GM10248 (cell line): ENCODE data around the gene FHIT.

Experiments
- CTCF ChIA-PET: fragments of 300-600 bp; sonication (Branson Sonifier 250); formaldehyde crosslinking; extraction: SDS; loops from one replicate; lab custom pipeline; 2021; ENCODE audit warnings: antibody characterized with exemption; lab: Yijun Ruan, JAX
- POLR2A ChIA-PET: fragments of 350-650 bp; sonication (Branson Sonifier 250); formaldehyde crosslinking; extraction: SDS; loops from one replicate; lab custom pipeline; 2020; ENCODE audit warnings: antibody characterized with exemption; lab: Yijun Ruan, JAX
- DNase-seq: peaks from one replicate; pipeline ENCODE4 v3.0.0; 2012; ENCODE audit errors: extremely low spot score
- TF ChIP-seq, protein P1 (sequence below): IDR thresholded peaks from 2 replicates; pipeline ENCODE4 v1.5.1; 2012; ENCODE audit warnings: mild to moderate bottlenecking, low read depth; ENCODE audit errors: extremely low read depth, missing control alignments, control extremely low read depth

Gene FHIT

DNA sequence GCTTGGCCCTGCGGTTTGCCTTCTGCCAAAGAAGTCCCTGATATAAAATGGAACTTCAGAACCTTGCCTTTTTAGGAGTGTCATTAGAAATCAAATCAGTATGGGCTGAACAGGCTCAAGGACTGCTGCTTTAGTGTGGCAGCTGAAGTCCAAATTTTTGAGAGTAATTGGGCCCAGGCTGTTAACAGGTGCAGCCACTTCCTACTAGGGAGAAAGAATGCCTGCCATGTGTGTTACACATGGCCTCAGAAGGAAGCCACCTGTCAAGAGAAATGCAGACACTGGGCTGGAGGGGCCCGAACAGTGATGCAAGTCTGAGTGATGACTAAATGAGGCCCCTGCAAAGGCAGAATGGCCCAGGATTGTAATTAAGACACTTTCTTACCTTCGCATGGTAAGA, 1414.7 kb downstream of the FHIT start:
- no peak for DNase-seq
- CTCF ChIA-PET, result interaction anchor here (1.7 kb wide), 1 partner anchor 21 kb away, joined by 5 read pairs; no protein-coding TSS in a partner anchor
- TF ChIP-seq, protein P1, sequence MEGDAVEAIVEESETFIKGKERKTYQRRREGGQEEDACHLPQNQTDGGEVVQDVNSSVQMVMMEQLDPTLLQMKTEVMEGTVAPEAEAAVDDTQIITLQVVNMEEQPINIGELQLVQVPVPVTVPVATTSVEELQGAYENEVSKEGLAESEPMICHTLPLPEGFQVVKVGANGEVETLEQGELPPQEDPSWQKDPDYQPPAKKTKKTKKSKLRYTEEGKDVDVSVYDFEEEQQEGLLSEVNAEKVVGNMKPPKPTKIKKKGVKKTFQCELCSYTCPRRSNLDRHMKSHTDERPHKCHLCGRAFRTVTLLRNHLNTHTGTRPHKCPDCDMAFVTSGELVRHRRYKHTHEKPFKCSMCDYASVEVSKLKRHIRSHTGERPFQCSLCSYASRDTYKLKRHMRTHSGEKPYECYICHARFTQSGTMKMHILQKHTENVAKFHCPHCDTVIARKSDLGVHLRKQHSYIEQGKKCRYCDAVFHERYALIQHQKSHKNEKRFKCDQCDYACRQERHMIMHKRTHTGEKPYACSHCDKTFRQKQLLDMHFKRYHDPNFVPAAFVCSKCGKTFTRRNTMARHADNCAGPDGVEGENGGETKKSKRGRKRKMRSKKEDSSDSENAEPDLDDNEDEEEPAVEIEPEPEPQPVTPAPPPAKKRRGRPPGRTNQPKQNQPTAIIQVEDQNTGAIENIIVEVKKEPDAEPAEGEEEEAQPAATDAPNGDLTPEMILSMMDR, result no peak
- POLR2A ChIA-PET, result no interaction called here

DNA sequence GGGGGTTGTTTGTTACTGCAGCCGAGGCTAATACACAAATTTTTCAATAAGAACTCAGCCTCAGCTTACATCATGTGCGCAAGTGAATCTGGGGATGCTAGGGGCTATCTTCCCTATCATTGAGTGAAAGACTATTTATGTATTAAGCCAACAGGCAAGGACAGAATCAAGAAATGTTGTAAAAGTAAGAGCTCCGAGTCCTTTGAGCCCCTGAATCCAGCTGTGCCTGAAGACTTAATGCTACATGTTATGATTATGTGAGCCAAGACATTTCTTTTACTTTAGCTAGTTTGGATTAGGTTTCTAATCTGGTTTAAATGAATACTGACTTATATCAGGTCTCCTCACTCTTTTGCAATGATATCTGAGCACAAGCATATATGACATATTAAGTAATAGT, 1418.5 kb downstream of the FHIT start:
- POLR2A ChIA-PET, result no interaction called here
- no peak for DNase-seq
- TF ChIP-seq, protein P1, result no peak
- CTCF ChIA-PET, result interaction anchor here (1.1 to 1.4 kb wide), 2 partner anchors 25 to 27 kb away, joined by 3 to 4 read pairs; no protein-coding TSS in a partner anchor

DNA sequence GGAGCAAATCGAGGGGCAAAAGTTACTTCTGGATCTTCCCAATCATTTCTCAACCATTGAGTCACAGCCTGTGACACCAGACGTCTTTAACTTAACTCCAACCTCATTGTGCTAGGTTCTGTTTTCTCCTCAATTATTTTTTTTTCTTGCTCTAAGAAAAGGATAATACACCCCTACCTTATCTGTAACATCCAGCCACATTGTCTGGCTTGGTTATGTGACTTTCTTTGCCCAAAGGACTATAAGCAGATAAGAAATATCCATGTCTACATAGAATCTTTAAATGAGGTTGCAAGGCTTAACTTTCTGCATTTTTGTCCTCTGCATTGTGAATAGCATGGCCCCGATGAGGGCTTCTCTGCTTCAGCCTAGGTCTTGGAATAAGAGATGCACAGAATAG, 1419.0 kb downstream of the FHIT start:
- ChIA-PET CTCF (interaction anchor here (0.9 to 1.4 kb wide), 3 partner anchors 25 to 60 kb away, joined by 3 to 4 read pairs (median 3); no protein-coding TSS in a partner anchor), POLR2A (no interaction called here)
- TF ChIP-seq, protein P1, result no peak
- no peak for DNase-seq

DNA sequence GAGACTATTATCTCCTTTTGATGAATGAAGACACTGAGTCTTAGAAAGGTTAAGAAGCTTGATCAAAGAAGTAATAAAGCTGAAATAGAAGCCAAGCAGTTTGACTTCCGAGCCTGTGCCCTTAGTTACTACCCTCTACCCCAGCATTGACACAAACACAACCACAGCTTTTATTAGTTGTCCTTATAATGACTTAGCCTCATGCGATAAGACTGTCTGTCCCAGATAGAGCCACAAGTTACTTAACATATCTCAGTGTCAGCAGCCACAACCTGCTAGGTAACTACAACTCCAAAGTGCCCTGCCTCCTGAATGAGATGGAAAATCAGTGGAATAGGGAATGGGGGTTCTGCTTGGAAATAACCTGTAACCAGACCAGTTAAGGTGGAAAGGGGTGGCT, 1419.9 kb downstream of the FHIT start:
- ChIA-PET CTCF (interaction anchor here (0.9 kb wide), 1 partner anchor 59 kb away, joined by 3 read pairs; no protein-coding TSS in a partner anchor), POLR2A (no interaction called here)
- TF ChIP-seq, protein P1, result no peak
- DNase-seq, result no peak

DNA sequence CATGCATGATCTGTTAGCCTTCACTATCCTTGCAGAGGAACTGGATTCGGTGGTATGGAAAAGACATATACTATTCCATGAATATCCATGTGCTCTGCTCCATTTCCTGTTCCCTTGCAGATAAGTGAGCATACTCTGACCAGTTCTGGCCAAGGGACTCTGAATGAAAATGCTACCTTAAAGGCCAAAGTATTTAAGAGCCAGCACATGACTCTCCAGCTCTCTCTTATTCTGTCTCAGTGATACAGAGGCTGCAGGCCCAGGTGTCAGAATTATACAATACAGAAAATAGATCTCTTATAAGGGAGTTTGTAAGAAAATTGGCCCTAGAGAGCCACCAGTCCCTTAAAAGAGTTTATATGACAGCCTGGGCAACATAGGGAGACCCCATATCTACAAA, 1421.7 kb downstream of the FHIT start:
- TF ChIP-seq, protein P1, result no peak
- ChIA-PET CTCF (no interaction called here), POLR2A (no interaction called here)
- DNase-seq, result no peak

GRCh38 chr3:59824876-59825275, 1426.4 kb downstream of the FHIT start:
- CTCF ChIA-PET, result no interaction called here
- TF ChIP-seq, protein P1, result no peak
- no peak for DNase-seq
- POLR2A ChIA-PET, result no interaction called here
